OCI-M1 (cell line): Measurements from ENCODE around the gene CDHR2.
"Not testable (repeated sequence)": the region's sequence is repeated elsewhere in the genome, so short reads cannot be mapped to it uniquely, and the experiment has no call there.

Source experiments
- DNase-seq: peaks from one replicate; lab custom pipeline; 2025; lab: John Stamatoyannopoulos, UW

CDHR2 gene

GRCh38 chr5:176570044-176570443, 20.9 kb downstream of the CDHR2 start:
- no peak for DNase-seq

- DNase-seq, result peak; percentile 73
These were observed 24.6 kb downstream of the CDHR2 start for GRCh38 chr5:176573564-176574296.

GRCh38 chr5:176574297-176574591, 25.1 kb downstream of the CDHR2 start:
- no peak for DNase-seq

GRCh38 chr5:176575066-176575465, 25.9 kb downstream of the CDHR2 start:
- DNase-seq, result no peak

GRCh38 chr5:176575488-176576422, 26.6 kb downstream of the CDHR2 start:
- no peak for DNase-seq

GRCh38 chr5:176577312-176578176, 28.4 kb downstream of the CDHR2 start:
- no peak for DNase-seq

GRCh38 chr5:176578391-176578808, 29.3 kb downstream of the CDHR2 start:
- no peak for DNase-seq

- DNase-seq, result no peak
These were observed 30.2 kb downstream of the CDHR2 start for GRCh38 chr5:176579323-176579722.

- no peak for DNase-seq
These were observed 32.2 kb downstream of the CDHR2 start for GRCh38 chr5:176581361-176581760.

GRCh38 chr5:176583076-176583475, 33.9 kb downstream of the CDHR2 start:
- no peak for DNase-seq

- DNase-seq, result no peak
These were observed 38.3 kb downstream of the CDHR2 start for GRCh38 chr5:176587398-176587797.

- no peak for DNase-seq
These were observed 39.2 kb downstream of the CDHR2 start for GRCh38 chr5:176588297-176588696.

- DNase-seq, result no peak
These were observed 40.1 kb downstream of the CDHR2 start for GRCh38 chr5:176589039-176589769.

- DNase-seq, result no peak
These were observed 41.0 kb downstream of the CDHR2 start for GRCh38 chr5:176590035-176590717.

- DNase-seq, result not testable (repeated sequence)
These were observed 42.5 kb downstream of the CDHR2 start for GRCh38 chr5:176591667-176592066.

GRCh38 chr5:176592573-176592972, 43.4 kb downstream of the CDHR2 start:
- DNase-seq, result no peak

- DNase-seq, result no peak
These were observed 44.2 kb downstream of the CDHR2 start for GRCh38 chr5:176593273-176593869.

- no peak for DNase-seq
These were observed 45.4 kb downstream of the CDHR2 start for GRCh38 chr5:176594554-176594953.

- DNase-seq, result no peak
These were observed 46.3 kb downstream of the CDHR2 start for GRCh38 chr5:176595386-176595943.

- no peak for DNase-seq
These were observed 47.0 kb downstream of the CDHR2 start for GRCh38 chr5:176596069-176596644.
